ENCODE data around the gene STK40.

GRCh38 chr1:36367798-36368197 lies 17.9 kb downstream of the STK40 start:
- TF ChIP-seq POLR2A (IDR thresholded peaks at IDR 0.05) (no peak), CTCF (IDR thresholded peaks at IDR 0.05) (no peak)
